HepG2 (cell line): ENCODE data around the gene SCYL1. TPM values are rescaled to one million over a fixed set of nuclear protein-coding genes. Genes with fewer than 3 reads are reported as not detected.

Source experiments
- ATAC-seq: fragments of 200-7000 bp; cut with Tn5 transposase; 3 replicates; pipeline ENCODE4 v1.9.1; 2020; ENCODE audit warnings: mild to moderate bottlenecking, moderate library complexity
- BruUV-seq: library from RNA; stranded (reverse); fragments of 400-500 nt; replicated peaks from 2 replicates; lab custom pipeline; 2021; lab: Mats Ljungman, UMichigan
- CTCF ChIA-PET: fragments of 300-600 bp; formaldehyde crosslinking; extraction: SDS; loops from one replicate; lab custom pipeline; 2021; ENCODE audit warnings: low total read pairs, inconsistent platforms, low intra/inter-chr PET ratio; lab: Yijun Ruan, JAX
- POLR2A ChIA-PET: fragments of 350-600 bp; sonication (Branson Sonifier 250); formaldehyde crosslinking; loops from one replicate; lab custom pipeline; 2020; ENCODE audit warnings: antibody characterized with exemption, inconsistent platforms; lab: Yijun Ruan, JAX
- DNase-seq: peaks from one replicate; pipeline ENCODE4 v3.0.0-alpha.2; 2015; ENCODE audit warnings: low spot score
- FAIRE-seq: peaks from 3 replicates; lab custom pipeline; 2011; peaks lifted over from hg19 to GRCh38; lab: Jason Lieb, UNC
- H2AFZ ChIP-seq: one replicate; pipeline ENCODE4 v1.6.1; 2011; ENCODE audit warnings: low read length, inconsistent platforms
- H3K27ac ChIP-seq: fragments of 300-600 bp; 3 replicates; pipeline ENCODE4 v1.8.0; 2011; ENCODE audit warnings: mixed run types, mild to moderate bottlenecking, mixed read lengths, low read length, inconsistent platforms; ENCODE audit not compliant: insufficient read depth; ENCODE audit errors: extremely low read length
- H3K27me3 ChIP-seq, 2 experiments: fragments of 200-600 bp in 1 of 2; 2 replicates in 1 of 2; 3 replicates in 1 of 2; pipeline versions ENCODE4 v1.6.0 to v1.8.0; 2011; ENCODE audit warnings: low read length in 2 of 2, mild to moderate bottlenecking in 2 of 2, moderate library complexity in 2 of 2, inconsistent platforms in 1 of 2; ENCODE audit not compliant: insufficient read depth in 2 of 2, control insufficient read depth in 1 of 2
- H3K36me3 ChIP-seq, 2 experiments: fragments of 200-600 bp in 1 of 2; replicated peaks in 1 of 2; 2 replicates in 1 of 2; 3 replicates in 1 of 2; pipeline versions ENCODE4 v1.5.1 to v1.8.0; 2011; ENCODE audit warnings: low read length in 2 of 2, inconsistent platforms in 1 of 2; ENCODE audit not compliant: insufficient read depth in 2 of 2, control insufficient read depth in 1 of 2
- H3K4me1 ChIP-seq: 2 replicates; pipeline ENCODE4 v1.5.1; 2012; ENCODE audit warnings: low read length, inconsistent platforms; ENCODE audit not compliant: insufficient read depth
- H3K4me2 ChIP-seq: 2 replicates; pipeline ENCODE4 v1.6.0; 2011; ENCODE audit warnings: low read depth, low read length, inconsistent platforms
- H3K4me3 ChIP-seq, 3 experiments: fragments of 200-600 bp in 1 of 3; sonication (generic), shearing (Covaris generic) in 1 of 3; replicated peaks in 1 of 3; 2 replicates each; pipeline ENCODE4 v1.5.1; 2011 to 2016; ENCODE audit warnings: low read length in 3 of 3, inconsistent platforms in 2 of 3, low read depth in 2 of 3, mild to moderate bottlenecking in 2 of 3, control low read depth in 1 of 3, mixed read lengths in 1 of 3; ENCODE audit not compliant: insufficient read depth in 1 of 3
- H3K79me2 ChIP-seq: one replicate; pipeline ENCODE4 v1.6.1; 2011; ENCODE audit warnings: low read length, inconsistent platforms; ENCODE audit not compliant: insufficient read depth
- H3K9ac ChIP-seq: 2 replicates; pipeline ENCODE4 v1.6.0; 2011; ENCODE audit warnings: mild to moderate bottlenecking, low read depth, low read length, inconsistent platforms; ENCODE audit not compliant: insufficient read depth
- H3K9me3 ChIP-seq: 2 replicates; pipeline ENCODE4 v1.5.1; 2012; ENCODE audit warnings: mild to moderate bottlenecking, low read length
- H4K20me1 ChIP-seq: 2 replicates; pipeline ENCODE4 v1.6.0; 2011; ENCODE audit warnings: inconsistent platforms, mild to moderate bottlenecking, low read length, moderate library complexity; ENCODE audit not compliant: insufficient read depth
- DMAP1 ChIP-seq: IDR thresholded peaks from 2 replicates; pipeline ENCODE4 v1.6.1; 2016
- EED ChIP-seq: sonication (generic); formaldehyde crosslinking; IDR thresholded peaks from 2 replicates; pipeline ENCODE4 v1.5.0; 2020; ENCODE audit warnings: mild to moderate bottlenecking, missing genetic modification reagents
- GTF3A ChIP-seq: sonication (generic); formaldehyde crosslinking; conservative IDR thresholded peaks from 2 replicates; pipeline ENCODE4 v1.4.0; 2020; ENCODE audit warnings: mild to moderate bottlenecking, missing genetic modification reagents
- HOXD1 ChIP-seq: sonication (generic); formaldehyde crosslinking; IDR thresholded peaks from 2 replicates; pipeline ENCODE4 v1.5.0; 2020; ENCODE audit warnings: missing genetic modification reagents
- KLF16 ChIP-seq, 2 experiments: sonication (generic) in 1 of 2; formaldehyde crosslinking in 1 of 2; IDR thresholded peaks; 2 replicates each; pipeline versions ENCODE4 v1.6.1 to v1.8.0; 2016 to 2023; ENCODE audit warnings: missing genetic modification reagents in 2 of 2, missing compliant biosample characterization in 1 of 2
- KMT2A ChIP-seq: sonication (generic); formaldehyde crosslinking; IDR thresholded peaks from 2 replicates; pipeline ENCODE4 v1.4.0; 2020; ENCODE audit warnings: missing genetic modification reagents
- NCOA2 ChIP-seq: sonication (generic); formaldehyde crosslinking; IDR thresholded peaks from 2 replicates; pipeline ENCODE4 v1.8.0; 2022; ENCODE audit warnings: inconsistent platforms
- NFKB2 ChIP-seq: sonication (generic); formaldehyde crosslinking; IDR thresholded peaks from 2 replicates; pipeline ENCODE4 v1.4.0; 2020; ENCODE audit warnings: missing genetic modification reagents, borderline replicate concordance
- NR2F1 ChIP-seq, 2 experiments: fragments of 450-650 bp in 1 of 2; formaldehyde crosslinking in 1 of 2; IDR thresholded peaks; 2 replicates each; pipeline versions ENCODE4 v1.5.0 to v1.6.1; 2016 to 2020; ENCODE audit warnings: mild to moderate bottlenecking in 1 of 2, missing compliant biosample characterization in 1 of 2, missing genetic modification reagents in 1 of 2, moderate library complexity in 1 of 2
- PRMT3 ChIP-seq: sonication (generic); formaldehyde crosslinking; IDR thresholded peaks from 2 replicates; pipeline ENCODE4 v1.8.1; 2022; ENCODE audit warnings: low read depth, mild to moderate bottlenecking, moderate library complexity, missing genetic modification reagents, borderline replicate concordance
- RBAK ChIP-seq: sonication (generic); formaldehyde crosslinking; IDR thresholded peaks from 2 replicates; pipeline ENCODE4 v1.5.1; 2020; ENCODE audit warnings: mild to moderate bottlenecking, missing genetic modification reagents
- REPIN1 ChIP-seq: sonication (generic); formaldehyde crosslinking; IDR thresholded peaks from 2 replicates; pipeline ENCODE4 v1.8.0; 2022; ENCODE audit warnings: missing genetic modification reagents, low read depth, mild to moderate bottlenecking, borderline replicate concordance
- TBP ChIP-seq: sonication (generic); formaldehyde crosslinking; IDR thresholded peaks from 2 replicates; pipeline ENCODE4 v1.5.0; 2020; ENCODE audit warnings: missing genetic modification reagents
- THYN1 ChIP-seq: sonication (generic); formaldehyde crosslinking; IDR thresholded peaks from 2 replicates; pipeline ENCODE4 v1.8.1; 2023; ENCODE audit warnings: low read depth, mild to moderate bottlenecking, moderate library complexity, missing genetic modification reagents, borderline replicate concordance
- ZBTB38 ChIP-seq: sonication (generic); formaldehyde crosslinking; IDR thresholded peaks from 2 replicates; pipeline ENCODE4 v1.5.1; 2020; ENCODE audit warnings: mild to moderate bottlenecking, missing genetic modification reagents
- WGBS: methylation state at CpG from one replicate; pipeline ENCODE4 v1.1.6; 2017; ENCODE audit warnings: low lambda C conversion rate; 5-methylcytosine and 5-hydroxymethylcytosine counted together
- in situ Hi-C: cut with HindIII; loops from 2 replicates; pipeline ENCODE4 v1.10.0; 2017; ENCODE audit warnings: low pct_unique_long_range_greater_than_20kb; ENCODE audit not compliant: extremely low pct_ligation_motif_present
- intact Hi-C: fragments of 100-400 bp; cut with micrococcal nuclease; formaldehyde crosslinking; loops from one replicate; pipeline ENCODE4 v1.10.0; 2022; ENCODE audit not compliant: unreplicated experiment
- polyA plus RNA-seq, 8 experiments: library from polyadenylated mRNA; depleted of rRNA in 3 of 8; stranded (reverse) in 7 of 8; unstranded in 1 of 8; fragments of >200 nt; fragmentation: Illumina TruSeq in 4 of 8; extraction: Trizol in 4 of 8; gene quantifications; 2 replicates each; pipeline versions ENCODE4 v1.2.1 to v1.2.3, GENCODE V29; 2011 to 2016; ENCODE audit warnings: low read depth in 4 of 8, missing spikeins in 1 of 8, mixed read lengths in 1 of 8; ENCODE audit not compliant: insufficient read depth in 1 of 8
- total RNA-seq, 5 experiments: library from RNA; depleted of rRNA; stranded (reverse); fragments of >200 nt; fragmentation: Illumina TruSeq; extraction: Trizol; gene quantifications; 2 replicates each; pipeline ENCODE4 v1.2.3, GENCODE V29; 2016; ENCODE audit warnings: low read depth in 1 of 5
- TF ChIP-seq, protein P1 (sequence below): sonication (generic); formaldehyde crosslinking; IDR thresholded peaks from 2 replicates; pipeline ENCODE4; 2020; ENCODE audit warnings: missing genetic modification reagents, mild to moderate bottlenecking, borderline replicate concordance
- TF ChIP-seq, protein P2 (sequence below), 2 experiments: sonication (generic) in 1 of 2; formaldehyde crosslinking in 1 of 2; IDR thresholded peaks; 2 replicates each; pipeline versions ENCODE4 v1.5.1 to v1.6.1; 2011 to 2020; ENCODE audit warnings: borderline replicate concordance in 1 of 2, low read depth in 1 of 2, low read length in 1 of 2, mild to moderate bottlenecking in 1 of 2, missing genetic modification reagents in 1 of 2, moderate library complexity in 1 of 2

Gene SCYL1
- total and polyA plus RNA-seq, 2 of the 13 experiments (the other 11 are each of a cell fraction or from before 2014, with no cell fraction given), result 65.9 to 103 TPM

DNA sequence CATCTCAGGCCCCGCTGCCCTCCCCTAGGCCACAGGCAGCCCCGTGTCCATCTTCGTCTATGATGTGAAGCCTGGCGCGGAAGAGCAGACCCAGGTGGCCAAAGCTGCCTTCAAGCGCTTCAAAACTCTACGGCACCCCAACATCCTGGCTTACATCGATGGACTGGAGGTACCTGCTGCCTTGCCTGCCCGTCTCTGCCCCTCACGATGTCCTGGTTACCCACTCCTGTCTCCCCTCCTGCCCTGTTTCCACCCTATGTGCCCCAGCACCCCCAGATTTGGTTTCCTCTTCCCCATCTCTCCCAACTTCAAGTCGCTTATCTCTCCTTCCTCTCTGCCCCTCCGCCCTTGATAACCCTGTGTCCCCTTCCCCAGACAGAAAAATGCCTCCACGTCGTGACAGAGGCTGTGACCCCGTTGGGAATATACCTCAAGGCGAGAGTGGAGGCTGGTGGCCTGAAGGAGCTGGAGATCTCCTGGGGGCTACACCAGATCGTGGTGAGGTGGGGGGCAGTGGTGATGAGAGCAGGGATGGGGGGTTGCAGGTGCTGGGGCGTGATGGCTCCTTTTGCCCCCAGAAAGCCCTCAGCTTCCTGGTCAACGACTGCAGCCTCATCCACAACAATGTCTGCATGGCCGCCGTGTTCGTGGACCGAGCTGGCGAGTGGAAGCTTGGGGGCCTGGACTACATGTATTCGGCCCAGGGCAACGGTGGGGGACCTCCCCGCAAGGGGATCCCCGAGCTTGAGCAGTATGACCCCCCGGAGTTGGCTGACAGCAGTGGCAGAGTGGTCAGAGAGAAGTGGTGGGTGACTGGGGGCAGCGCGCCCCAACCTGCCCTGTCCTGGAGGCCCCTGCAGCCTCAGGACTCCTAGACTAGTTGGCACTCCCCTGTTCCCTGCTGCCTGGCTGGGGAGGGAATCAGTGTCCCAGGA is 930 bp downstream of the SCYL1 start:
- intact Hi-C loops (no loop called here), in situ Hi-C loops (no loop called here)
- no peaks in the 10 kb centered on the region for H3K9me3 ChIP-seq
- H2AFZ ChIP-seq, result no peak overlapping the region
- ChIA-PET CTCF (no interaction called here), POLR2A (interaction anchor here (0.6 to 4.4 kb wide), 24 partner anchors 10 to 361 kb away, joined by 3 to 35 read pairs (median 5); partner anchors contain the start of genes CAPN1, MALAT1, NEAT1 and PCNX3)
- WGBS, result 27% methylated on average over 14 of the region's 31 CpGs
- H3K27ac ChIP-seq, result peak overlapping the region; percentile 86
- peaks cover 75% of the 10 kb centered on the region for H3K4me1 ChIP-seq
- FAIRE-seq (no peak), ATAC-seq (no peak), DNase-seq (no peak)
- H3K27me3 ChIP-seq, result no peaks in the 10 kb centered on the region; a peak in 1 of 5 replicates
- H3K4me2 ChIP-seq, result peak overlapping the region; percentile 96
- peaks cover 19% of the 10 kb centered on the region for H3K79me2 ChIP-seq
- peak overlapping the region; percentile 94 for H3K9ac ChIP-seq
- TSS peak; percentile 57 for BruUV-seq
- 0 out of 2 replicates have a peak, but pooled peaks cover 3% of the 10 kb centered on the region for H4K20me1 ChIP-seq
- peak overlapping the region; percentile 93 to 97 (median 96) for H3K4me3 ChIP-seq
- peaks cover 3 to 8% of the 10 kb centered on the region in 2 experiments for H3K36me3 ChIP-seq
- TF ChIP-seq, protein P1, sequence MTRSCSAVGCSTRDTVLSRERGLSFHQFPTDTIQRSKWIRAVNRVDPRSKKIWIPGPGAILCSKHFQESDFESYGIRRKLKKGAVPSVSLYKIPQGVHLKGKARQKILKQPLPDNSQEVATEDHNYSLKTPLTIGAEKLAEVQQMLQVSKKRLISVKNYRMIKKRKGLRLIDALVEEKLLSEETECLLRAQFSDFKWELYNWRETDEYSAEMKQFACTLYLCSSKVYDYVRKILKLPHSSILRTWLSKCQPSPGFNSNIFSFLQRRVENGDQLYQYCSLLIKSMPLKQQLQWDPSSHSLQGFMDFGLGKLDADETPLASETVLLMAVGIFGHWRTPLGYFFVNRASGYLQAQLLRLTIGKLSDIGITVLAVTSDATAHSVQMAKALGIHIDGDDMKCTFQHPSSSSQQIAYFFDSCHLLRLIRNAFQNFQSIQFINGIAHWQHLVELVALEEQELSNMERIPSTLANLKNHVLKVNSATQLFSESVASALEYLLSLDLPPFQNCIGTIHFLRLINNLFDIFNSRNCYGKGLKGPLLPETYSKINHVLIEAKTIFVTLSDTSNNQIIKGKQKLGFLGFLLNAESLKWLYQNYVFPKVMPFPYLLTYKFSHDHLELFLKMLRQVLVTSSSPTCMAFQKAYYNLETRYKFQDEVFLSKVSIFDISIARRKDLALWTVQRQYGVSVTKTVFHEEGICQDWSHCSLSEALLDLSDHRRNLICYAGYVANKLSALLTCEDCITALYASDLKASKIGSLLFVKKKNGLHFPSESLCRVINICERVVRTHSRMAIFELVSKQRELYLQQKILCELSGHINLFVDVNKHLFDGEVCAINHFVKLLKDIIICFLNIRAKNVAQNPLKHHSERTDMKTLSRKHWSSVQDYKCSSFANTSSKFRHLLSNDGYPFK (CRISPR knock-in tag), result 0 out of 2 replicates have a peak, but pooled peaks have one; percentile 31
- TF ChIP-seq REPIN1, result no peak
- TF ChIP-seq KLF16 (CRISPR knock-in tag; IDR thresholded peaks at IDR 0.05), result 0 out of 4 replicates have a peak, but pooled peaks of 1 of the 2 experiments have one; percentile 16
- no peak for TF ChIP-seq PRMT3 (CRISPR knock-in tag)
- no peak for TF ChIP-seq RBAK (CRISPR knock-in tag)
- TF ChIP-seq KMT2A (CRISPR knock-in tag), result 0 out of 2 replicates have a peak, but pooled peaks have one; percentile 16
- no peak for TF ChIP-seq NFKB2 (CRISPR knock-in tag)
- TF ChIP-seq NCOA2 (CRISPR knock-in tag), result no peak
- peak; percentile 17; the same call in 1 of the 2 replicates for TF ChIP-seq EED
- TF ChIP-seq ZBTB38, result 0 out of 2 replicates have a peak, but pooled peaks have one; percentile 13
- TF ChIP-seq, protein P2, sequence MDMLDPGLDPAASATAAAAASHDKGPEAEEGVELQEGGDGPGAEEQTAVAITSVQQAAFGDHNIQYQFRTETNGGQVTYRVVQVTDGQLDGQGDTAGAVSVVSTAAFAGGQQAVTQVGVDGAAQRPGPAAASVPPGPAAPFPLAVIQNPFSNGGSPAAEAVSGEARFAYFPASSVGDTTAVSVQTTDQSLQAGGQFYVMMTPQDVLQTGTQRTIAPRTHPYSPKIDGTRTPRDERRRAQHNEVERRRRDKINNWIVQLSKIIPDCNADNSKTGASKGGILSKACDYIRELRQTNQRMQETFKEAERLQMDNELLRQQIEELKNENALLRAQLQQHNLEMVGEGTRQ (IDR thresholded peaks at IDR 0.05; ENCODE audit: low read depth, low read length), result no peak
- TF ChIP-seq, protein P2 (CRISPR knock-in tag; IDR thresholded peaks at IDR 0.05; ENCODE audit: borderline replicate concordance), result peak; percentile 48; the same call in 1 of the 2 replicates
- TF ChIP-seq TBP, result no peak
- TF ChIP-seq GTF3A (CRISPR knock-in tag), result 0 out of 2 replicates have a peak, but pooled peaks have one; percentile 31
- no peak for TF ChIP-seq THYN1 (CRISPR knock-in tag)
- peak; percentile 9; the same call in 1 of the 2 replicates for TF ChIP-seq DMAP1 (CRISPR knock-in tag)
- no peak for TF ChIP-seq NR2F1 (CRISPR knock-in tag; IDR thresholded peaks at IDR 0.05)
- TF ChIP-seq HOXD1, result no peak
